GM21825 (cell line): ENCODE measurements around the gene SPNS2.

Experiments
- ATAC-seq: cut with Tn5 transposase; IDR thresholded peaks from one replicate; pipeline ENCODE4 v1.9.1; 2021; ENCODE audit warnings: mild to moderate bottlenecking, moderate library complexity; ENCODE audit not compliant: unreplicated experiment

The SPNS2 gene

DNA sequence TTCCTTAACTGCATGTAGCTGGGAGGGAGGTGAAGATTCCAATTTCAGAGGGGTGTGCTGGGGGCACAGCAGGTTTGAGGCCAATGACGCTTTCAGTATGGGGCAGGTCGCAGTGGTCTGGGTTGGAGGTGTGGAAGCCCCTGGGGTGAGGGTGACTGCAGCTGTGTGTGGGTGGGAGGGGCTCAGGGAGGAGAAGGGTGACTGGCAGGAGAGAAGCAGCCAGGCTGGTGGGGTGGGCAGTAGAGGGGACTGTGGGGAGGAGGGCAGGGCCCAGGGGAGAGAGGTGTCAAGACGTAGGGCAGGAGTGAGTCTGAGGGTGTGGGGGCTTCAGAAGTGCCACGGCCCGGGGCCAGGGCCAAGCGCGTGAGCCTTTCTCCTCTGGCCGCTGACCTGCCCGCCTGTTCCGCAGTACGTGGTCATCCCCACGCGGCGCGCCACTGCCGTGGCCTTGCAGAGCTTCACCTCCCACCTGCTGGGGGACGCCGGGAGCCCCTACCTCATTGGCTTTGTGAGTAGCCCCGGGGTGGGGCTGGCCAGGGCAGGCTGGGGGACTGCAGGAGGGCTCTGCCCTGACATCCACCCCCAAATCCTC is 37.1 kb downstream of the SPNS2 start:
- ATAC-seq: no peak

DNA sequence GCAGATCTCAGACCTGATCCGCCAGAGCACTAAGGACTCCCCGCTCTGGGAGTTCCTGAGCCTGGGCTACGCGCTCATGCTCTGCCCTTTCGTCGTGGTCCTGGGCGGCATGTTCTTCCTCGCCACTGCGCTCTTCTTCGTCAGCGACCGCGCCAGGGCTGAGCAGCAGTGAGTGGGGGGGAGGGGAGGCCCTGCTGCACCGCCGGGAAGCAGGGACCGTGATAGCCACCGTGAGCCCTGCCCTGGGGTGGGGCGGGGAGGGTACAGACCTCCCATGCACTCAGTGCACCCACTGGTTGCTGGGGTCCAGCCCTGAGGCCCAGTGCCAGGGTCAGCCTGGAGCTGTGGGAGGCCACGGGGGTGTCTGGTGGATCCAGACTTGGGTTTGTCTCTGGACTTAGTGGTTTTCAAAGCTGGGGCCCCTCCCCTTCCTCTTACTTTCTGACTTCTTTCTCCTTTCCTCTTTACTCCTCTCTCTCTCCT is 37.6 kb downstream of the SPNS2 start:
- ATAC-seq: no peak

DNA sequence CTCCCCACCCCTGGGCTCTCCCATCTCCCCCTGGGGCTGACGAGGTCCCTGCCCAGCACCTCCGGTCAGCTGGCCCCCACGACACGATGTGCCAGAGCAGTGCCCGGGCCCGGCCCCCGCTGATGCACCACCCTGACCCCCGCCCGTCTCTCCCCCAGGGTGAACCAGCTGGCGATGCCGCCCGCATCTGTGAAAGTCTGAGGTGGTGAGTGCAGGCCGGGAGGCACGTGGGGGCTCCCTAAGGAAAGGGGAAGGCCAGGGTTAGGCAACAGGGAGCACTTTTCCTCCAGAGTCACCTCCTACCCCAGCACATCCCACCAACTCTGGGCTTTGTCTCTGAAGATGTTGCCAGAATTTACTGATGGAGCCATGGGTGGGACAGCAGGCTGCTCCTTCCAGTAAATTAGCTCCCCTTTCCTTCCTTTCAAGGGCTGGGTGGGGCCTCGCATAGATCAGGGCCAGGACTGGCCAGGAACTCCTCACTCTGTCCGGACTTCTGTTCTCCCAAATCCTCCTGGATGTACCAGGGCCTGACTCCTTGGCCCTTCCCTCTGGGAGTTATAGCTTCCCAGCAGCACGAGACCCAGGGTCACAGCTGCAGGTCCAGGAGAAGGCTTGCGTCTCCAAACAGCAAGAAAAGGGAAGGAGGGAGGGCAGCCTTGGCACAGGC is 38.2 kb downstream of the SPNS2 start:
- no peak for ATAC-seq

DNA sequence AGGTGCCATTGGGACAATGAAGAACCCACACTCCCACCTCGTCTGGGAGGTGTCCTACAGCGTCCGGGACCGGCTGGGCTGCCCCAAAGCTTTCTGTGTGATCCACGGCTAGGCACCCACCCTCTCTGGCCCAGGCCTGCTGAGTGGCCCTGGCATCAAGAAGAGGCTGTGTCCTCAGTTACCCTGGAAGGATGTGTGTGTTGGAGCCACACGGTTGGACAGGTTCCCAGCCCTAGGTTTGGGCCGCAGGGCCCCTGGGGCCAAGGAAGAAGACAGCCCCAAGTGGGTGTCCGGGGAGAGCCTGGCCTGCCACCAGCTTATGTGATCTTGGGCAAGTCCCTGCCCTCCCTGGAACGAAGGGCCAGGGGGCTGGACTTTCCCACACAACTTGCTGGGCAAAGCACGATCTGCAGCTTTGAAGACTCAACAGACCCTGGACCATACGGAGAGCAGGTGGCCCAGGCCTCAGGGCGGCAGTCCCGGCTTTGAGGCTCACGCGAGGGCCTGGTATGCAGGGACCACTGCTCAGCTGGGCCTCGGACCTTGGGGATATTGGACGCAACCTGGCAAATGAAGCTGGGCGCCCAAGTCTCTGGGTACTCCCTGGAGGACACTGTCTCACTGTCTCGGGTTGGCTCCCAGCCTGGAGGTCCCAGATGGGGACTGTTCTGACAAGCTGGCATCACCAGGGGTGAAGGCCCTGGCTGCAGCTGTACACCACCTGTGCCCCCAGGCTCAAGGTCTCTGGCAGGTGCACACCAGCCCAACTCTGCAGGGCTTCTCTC is 39.0 kb downstream of the SPNS2 start:
- ATAC-seq: no peak

DNA sequence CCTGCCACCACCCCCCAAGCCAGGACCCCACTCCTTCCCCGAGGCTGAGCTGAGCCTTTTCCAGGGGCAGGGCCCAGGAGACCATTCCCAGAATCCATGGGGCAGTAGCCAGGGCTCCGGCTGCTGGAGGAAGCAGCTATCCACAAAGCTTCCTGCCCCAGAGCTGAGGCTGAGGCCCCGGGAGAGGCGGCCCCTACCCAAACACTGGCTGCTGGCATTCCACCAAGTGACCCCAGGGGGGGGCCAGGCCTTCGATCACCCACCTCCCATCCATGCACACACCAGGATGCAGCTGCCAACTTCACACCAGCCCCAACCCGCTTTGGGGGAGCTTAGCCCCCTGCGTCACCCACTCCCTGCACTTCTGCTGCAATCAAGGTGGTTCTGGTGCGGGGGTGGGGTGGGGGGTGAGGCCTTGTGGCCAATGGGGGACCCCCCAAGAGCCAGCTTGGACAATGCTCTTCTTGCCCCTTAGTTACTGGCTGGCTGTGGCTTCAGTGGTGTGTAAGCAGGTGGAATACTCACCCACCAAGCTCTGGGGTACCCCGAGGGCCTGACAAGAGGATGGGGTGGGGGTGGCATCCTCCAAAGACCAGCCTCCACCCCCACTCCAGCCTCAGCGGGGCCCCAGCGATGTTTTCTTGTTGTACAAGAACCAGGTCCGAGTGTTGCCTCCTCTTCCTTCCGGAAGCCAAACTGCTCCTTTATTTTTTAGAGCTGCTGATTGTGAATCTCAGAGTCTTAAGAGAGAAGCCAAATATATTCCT is 39.7 kb downstream of the SPNS2 start:
- ATAC-seq: no peak

DNA sequence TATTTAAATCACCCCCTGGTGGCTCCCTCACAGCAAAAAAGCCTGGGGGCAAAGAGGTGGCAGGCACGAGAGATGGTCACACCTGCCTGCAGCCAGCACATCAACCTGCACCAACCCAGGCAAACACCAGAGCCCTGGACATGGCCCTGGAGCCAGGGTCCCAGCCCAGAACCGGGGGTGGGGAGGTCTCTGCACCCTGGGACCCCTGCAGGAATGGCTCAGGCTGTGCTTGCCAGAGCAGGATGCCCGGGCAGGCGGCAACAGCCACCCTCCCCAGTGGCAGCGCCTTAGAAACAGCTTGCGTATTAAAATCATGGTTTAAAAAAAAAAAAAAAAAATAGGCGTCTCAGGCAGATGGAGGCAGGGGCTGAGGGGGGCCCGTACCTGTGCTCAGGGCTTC is 40.3 kb downstream of the SPNS2 start:
- no peak for ATAC-seq

DNA sequence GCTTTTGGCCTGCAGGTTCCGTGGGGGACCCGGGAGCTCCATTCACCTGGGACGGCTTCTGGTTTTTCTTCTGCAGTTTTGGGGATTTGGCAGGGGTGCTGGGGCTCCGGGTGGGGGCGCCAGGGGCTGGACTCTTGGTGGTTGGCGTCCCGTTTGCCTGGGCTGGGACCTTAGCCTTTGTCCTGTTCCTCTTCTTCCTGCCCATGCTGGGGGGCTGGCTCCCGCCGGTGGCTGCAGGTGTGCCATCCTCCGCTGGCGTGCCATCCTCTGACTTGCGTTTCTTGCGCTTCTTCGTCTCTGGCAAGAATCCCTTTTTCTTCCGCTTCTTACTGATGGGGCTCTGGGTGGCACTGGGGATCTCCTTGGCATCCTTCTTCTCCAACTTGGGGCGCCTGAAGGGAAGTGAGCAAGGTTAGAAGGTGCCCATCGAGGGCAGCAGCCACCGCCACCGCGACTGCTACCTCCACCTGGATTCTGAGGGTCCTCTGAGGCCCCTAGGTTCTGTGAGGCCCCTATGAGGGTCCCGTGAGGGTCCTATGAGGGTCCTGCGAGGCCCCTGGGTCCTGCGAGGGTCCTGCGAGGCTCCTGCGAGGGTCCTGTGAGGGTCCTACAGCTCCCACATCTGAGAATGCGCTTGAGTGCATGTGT is 41.0 kb downstream of the SPNS2 start:
- ATAC-seq: no peak

DNA sequence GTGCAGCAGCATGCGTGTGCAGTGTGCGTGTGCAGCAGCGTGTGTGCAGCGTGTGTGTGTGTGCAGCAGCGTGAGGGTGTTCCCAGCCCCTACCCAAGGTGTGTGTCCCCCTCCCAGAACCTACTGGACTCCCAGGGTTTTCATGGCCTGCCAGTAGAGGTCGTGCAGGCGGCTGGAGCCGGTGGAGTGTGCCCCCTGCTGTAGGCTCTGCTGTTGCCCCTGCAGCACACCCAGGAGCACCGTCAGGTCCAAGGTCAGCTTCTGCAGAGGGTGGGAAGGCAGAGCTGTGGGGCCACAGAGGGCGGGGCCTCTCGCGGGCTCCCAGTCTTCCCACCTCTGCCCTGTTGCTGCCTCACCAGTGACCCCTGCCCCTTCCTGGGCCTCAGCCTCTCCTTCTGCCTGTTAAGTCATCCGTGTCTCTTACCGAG is 41.6 kb downstream of the SPNS2 start:
- no peak for ATAC-seq

DNA sequence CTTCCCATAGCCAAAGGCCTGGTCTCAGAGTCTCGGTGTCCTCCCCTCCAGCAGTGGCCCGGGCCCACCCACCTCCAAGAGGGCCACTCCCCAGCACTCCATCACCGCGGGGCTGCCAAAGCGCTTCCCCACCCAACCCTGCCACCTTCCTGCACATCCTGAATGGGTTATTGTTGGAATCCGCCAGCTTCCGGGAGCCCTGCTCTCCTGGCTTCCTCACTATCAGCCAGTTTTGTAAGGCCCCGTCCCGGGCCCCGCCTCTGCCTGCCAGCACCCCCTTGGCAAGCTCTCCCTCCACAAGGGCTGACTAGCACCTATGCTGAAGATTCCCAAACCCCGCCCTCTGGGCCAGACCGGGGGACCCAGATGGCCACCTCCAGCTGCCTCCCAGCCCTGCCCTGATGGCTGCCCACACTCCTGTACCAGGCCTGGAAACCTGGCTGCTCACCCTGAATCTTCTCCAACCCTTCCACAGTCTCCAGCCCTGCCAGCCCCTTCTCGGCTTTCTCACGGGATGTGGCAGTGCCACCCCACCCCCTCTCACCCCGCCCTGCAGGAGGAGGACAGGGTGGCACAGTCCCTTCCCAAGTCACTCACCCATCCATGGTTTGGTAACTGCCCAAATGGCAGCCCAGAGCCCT is 42.1 kb downstream of the SPNS2 start:
- no peak for ATAC-seq

DNA sequence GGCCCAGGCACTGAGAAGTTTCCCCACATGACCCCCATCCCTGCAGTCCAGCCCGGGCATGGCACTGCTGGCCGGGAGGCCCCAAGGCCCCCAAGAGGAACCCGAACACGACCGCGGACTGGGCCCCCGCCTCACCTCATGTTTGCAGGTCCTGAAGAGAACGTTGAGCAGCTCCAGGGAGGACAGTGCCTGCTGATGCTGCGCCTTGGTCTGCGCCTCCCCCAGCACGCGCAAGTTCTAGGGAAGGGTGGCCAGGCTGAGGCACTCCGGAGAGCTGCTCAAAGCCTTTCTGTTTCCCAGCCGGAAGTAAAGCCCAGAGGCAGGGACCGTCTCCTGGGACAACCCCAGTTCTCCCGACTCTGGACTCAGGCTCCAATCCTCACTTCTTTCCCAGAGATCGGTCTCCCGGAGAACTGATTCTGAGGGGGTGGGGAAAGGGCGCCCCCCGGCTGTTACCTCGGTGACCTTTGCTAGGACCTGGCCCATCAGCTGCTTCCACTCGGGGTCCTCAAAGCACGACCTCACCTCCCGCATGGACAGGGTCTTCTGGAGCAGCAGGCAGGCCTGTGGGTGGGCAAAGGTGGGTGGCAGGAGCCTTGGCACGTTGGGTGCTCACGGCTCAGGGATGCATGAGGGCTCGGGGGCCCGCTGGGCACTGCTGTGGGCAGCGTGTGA is 42.8 kb downstream of the SPNS2 start:
- no peak for ATAC-seq

DNA sequence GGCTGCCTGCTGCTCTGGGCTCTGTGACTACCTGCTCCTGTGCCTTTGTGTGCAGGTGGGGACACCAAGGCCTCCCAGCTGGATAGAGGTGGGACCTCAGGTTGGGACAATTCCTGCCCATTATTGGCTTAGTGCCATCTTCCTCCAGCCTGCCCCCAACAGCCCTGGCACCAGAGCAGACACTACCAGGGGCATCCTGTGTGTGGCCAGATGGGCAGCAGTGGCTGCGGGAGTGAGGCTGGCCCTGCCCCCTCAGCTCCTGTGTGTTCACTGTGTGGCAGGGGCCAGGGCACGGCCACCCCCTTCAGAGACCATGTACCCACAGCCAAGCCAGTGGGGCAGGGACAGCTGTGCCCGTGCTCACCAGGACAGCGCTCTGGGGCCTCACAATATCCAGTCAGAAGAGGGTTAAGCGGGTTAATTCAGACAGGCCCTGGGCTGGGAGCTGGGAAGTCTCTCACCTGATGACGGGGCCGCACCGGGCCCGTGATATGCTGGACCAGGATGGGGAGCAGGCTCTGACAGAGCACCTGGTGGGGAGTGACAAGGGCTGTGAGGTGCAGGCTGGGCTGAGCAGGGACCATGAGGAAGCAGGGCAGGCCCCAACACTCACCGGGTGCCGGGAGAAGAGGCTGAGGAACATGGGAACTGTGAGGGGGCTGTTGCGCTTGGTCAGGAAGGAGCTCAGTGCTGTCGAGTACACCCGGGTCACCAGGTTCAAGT is 43.5 kb downstream of the SPNS2 start:
- ATAC-seq: no peak

DNA sequence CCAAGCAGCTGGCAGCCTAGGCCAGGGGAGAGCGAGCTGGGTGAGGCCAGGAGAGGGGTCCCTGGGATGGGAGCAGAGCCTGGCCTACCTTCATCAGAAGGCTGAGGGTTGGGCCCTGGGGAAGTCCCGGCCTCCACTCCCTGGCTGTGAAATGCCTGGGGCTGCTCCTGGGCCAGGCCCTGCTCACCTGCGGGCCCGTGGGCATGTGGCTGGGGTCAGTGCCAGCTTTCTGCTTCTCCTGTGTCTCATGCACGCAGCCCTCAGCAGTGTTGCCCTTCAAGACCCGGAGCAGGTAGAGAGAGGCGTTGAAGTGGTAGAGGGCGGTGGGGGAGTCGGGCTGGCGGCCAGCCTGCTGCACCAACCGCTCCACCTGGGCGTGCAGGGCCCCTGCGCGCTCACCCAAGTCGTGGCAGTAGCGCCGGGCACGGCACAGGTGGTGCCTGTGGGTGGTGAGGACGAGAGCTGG is 44.1 kb downstream of the SPNS2 start:
- no peak for ATAC-seq

DNA sequence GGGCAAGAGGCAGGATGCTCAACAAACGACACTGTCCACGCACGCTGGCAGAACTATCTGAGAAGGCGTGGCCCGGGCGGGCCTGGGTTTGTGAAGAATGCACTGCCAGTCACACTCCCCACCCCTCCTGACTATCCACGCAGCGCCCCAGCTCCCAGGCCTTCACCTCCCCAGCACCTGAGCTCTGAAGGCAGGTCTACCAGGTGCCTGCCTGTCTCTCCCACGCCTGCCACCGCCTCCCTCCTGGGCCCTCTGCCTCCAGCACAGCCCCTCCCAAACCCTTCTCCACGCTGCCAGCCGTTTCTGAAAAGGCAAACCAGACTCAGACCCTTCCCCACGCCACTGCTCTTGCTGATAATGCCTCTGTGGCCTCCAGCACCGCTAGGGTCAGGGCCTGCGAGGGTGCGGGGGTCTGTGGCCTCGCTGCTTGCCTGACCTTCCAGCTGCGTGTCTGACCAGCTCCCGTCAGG is 44.9 kb downstream of the SPNS2 start:
- no peak for ATAC-seq

DNA sequence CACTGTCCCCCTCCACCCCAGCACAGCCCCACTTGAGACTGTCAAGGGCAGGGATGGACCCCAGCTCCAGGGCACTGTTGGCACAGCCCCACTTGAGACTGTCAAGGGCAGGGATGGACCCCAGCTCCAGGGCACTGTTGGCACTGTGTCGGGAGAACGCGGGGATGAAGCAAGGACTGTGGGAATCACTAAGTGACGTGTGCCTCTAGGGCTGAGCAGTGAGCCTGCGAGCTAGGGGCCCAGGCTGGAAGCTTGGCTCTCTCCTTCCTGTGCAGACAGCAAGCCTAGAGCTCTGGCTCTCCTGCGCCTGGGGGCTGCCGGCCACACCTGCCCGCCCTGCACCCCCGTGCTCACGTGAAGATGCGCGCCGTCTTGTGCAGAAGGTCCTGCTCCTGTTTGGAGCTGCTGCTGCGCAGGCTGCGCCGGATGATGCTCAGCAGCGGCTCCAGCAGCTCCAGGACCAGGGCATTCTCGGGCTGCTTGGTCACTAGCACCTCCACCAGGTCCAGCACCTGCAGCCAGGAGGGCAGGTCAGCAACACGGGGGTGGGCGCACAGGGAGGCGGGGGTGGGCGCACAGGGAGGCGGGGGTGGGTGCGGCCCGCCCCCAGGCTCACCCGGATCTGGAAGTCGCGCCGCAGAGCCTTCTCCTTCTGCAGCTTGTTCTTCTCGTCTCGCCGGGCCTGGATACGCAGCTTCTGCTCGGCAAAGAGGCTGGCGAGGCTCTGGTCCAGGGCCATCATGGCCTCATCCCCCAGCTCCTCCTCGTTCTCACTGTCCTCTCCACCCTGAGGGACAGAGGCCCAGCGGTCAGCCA is 45.7 kb downstream of the SPNS2 start:
- ATAC-seq: no peak

DNA sequence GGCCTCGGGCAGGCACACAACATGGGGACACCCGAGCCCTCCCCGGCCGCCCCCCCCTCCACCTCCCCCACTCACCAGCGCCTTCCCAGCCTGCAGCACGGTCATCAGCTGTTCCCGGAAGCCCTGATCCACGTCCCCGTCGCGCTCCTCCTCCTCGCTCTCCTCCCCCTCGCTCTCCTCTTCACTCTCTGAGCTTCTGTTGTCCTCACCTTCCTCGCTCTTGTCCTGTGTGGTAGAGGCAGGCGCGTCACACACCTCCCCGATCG is 46.2 kb downstream of the SPNS2 start:
- ATAC-seq: no peak

DNA sequence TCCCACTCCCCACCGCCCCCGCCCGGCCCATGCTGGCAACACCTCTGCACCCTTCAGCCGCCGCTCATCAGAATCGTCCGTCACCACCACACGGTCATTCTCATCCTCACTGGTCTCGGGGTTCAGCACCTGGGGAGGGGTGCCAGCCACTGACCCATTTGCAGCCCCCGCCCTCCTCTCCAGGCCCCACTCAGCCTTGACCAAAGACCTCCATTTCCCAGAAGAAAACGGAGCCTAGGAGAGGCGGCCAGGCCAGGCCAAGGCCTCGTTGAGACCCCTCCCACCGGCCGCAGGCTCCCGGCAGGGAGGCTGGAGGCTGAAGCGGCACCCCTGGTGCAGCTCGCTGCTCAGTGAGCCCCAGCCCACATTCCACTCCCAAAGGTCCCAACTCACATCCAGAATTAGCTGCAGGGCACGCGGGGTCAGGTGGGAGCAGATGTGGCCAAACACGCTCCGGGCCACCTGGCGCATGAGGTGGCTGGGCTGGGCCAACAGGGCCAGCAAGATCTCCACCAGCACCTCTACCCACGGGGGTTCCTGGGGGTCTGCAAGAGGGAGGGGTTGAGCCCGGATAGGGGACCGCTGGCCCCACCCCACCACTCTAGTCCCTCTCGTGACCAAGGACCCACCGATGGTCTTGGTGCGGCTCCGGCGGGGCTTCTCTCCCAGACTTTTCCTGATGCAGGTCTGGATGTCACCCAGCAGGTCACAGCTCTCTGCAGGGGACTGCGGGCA is 46.7 kb downstream of the SPNS2 start:
- no peak for ATAC-seq

DNA sequence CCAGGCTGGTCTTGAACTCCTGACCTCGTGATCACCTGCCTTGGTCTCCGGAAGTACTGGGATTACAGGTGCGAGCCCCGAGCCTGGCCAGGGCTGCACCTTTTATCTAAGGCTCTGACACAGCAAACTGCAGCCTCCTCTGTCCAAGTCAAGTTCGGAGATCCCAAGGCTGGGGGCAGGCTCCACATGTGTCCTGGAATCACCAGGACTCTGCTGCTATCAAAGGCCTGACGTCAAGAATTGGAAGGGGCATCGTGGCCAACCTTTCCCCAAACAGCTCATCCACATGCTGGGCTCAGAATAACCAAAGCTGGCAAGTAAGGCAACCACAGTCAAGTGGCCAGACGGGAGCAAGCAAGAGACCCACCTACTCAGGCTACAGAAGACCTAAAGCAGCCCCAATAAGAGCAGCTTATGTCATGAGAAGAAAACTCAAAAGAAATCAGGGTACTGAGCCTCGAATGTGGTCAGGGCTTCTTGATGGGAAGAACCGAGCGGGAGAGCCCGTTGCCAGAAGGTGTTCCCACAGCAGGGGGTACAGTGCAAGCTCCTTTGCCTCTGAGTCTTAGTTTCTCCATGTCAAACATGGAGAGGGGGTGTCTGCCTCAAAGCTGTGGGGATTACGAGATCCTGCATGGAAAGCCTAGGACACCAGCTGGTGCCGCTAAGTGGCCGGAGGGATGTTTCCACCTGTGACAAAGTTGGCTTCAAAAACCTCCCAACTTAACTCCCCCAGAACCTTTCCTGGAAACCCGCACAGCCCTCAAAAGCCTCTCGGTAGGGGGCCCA is 48.6 kb downstream of the SPNS2 start:
- no peak for ATAC-seq
